A204.1 (cell line): ENCODE results near the gene LRCH2.
"Not testable (repeated sequence)": the region's sequence is repeated elsewhere in the genome, so short reads cannot be mapped to it uniquely, and the experiment has no call there.

Experiments used
- FAIRE-seq: peaks from 2 replicates; lab custom pipeline; 2012; peaks lifted over from hg19 to GRCh38; lab: Jason Lieb, UNC

The LRCH2 gene, protein sequence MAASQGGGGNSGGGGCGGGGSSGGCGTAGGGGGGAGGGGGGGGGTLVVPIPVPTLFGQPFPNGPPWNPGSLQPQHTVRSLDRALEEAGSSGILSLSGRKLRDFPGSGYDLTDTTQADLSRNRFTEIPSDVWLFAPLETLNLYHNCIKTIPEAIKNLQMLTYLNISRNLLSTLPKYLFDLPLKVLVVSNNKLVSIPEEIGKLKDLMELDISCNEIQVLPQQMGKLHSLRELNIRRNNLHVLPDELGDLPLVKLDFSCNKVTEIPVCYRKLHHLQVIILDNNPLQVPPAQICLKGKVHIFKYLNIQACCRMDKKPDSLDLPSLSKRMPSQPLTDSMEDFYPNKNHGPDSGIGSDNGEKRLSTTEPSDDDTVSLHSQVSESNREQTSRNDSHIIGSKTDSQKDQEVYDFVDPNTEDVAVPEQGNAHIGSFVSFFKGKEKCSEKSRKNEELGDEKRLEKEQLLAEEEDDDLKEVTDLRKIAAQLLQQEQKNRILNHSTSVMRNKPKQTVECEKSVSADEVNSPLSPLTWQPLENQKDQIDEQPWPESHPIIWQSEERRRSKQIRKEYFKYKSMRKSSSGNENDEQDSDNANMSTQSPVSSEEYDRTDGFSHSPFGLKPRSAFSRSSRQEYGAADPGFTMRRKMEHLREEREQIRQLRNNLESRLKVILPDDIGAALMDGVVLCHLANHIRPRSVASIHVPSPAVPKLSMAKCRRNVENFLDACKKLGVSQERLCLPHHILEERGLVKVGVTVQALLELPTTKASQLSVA

DNA sequence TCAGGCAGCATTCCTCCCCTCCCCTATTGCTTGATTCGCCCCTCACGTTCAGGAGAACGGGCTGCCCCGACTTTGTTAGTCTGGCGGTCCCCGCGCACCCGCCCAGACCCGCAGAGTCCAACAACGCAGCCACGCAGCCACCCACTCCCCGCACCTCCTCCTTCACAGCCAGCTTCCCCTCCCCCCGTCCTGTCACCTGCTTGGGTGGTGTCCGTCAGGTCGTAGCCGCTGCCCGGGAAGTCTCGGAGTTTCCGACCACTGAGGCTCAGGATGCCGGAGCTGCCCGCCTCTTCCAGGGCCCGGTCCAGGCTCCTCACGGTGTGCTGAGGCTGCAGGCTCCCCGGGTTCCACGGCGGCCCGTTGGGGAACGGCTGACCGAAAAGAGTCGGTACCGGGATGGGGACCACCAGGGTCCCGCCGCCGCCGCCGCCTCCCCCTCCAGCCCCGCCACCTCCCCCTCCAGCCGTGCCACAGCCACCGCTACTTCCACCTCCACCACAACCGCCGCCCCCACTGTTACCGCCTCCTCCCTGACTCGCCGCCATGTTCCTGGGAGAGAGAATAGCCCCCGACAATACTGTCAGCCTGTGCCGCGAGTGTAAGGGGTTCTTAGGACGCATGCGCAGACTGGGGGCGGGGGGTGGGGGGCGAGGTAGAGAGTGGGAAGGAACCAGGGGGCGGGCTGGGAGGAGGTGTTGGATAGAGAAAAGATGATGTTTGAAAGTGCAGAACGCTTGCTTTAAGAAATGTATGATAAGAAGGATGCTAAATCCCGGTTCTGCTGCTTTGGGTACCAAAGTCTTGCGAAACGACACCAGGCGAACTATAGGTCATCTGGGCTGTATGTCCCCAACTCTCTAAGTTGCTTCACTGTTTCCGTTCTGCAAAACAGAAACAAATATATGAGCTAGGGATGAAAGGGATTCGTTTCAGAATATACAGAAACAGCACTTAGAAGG lies at the start of gene LRCH2:
Gene LRCH2, minus strand, starts transcription at position 600 of the 959 bp plus-strand sequence. Its CDS starts 55 bp downstream, at position 545.
- FAIRE-seq = no peak

DNA sequence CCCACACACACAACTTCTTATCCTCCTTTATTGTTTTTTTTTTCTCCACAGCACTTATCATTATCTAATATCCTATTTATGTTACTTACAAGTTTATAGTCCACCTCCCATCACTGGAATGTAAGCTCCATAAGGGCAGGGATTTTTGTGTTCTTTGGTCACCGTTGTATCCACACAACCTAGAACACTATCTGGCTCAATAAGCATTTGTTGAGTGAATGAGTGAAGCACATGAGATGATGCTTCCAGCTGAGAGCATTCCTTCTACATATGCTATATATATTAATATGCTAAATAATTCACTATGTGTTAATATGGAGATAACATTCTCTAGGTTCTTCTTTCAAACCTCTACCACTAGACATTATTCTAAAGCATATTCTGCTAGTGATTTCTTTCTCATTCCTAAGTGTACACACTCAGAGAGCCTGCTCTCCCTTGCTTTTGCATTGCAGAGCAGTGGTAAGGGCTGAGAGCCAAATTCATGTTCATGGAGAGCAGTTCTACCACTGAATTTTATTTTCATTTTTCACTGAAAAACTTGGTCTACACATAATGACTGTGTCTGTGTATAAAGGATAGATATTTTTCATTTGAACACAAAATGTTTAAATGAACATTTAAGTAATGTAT lies 35.3 kb upstream of the LRCH2 start:
- FAIRE-seq = no peak

DNA sequence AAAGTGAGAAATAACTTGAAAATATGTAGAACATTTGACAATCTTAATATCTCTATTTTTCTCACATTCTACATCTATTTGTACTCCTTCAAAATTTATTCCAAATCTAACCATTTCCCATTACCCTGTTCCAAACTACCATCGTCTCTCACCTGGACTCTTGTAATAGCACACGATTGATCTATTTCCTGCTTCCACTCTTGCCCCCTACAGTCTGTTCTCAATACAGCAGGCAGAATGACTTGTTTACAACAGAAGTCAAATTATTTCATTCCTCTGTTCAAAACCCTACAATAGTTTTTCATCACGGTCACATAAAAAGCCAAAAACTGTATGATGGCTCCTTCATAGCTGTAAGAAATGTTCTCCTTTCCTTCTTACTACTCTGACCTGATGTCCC lies 34.5 kb upstream of the LRCH2 start:
- FAIRE-seq = no peak

DNA sequence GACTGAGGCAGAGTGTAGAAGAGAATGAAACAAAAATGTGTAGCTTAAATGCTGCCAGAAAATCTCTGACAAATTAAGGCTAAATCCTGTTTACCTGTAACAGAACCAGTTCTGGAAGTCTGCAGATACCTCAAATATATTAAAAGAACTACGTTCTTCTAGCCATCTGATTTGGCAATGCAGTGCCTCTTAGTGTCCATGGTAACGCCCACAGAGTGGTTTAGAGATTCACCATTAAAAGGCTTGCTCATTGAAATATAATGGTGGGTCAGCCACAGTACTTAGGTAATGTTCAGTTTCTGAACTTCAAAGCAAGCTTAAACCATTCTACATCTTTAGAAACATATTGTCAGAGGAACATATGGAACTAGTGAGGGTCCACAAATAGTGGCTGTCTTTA lies 32.4 kb upstream of the LRCH2 start:
- no peak for FAIRE-seq

DNA sequence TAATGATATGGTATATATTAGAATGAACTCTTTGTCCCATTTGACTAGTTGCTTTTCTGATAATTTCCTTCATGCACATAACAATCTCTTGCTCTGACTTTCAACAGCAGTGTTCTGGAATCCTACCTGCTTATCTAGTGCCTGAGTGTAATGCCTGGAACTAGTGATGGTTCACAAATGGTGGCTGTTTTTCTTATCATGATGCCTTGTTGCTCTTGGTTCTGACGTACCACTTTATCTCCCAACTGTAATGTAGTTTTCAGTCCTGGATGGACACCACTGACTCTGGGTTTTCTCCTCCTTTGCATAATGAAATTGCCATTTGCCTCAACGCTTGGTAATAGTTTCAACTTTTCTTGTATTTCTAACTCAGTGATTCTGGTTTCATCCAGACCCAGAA lies 30.1 kb upstream of the LRCH2 start:
- no peak for FAIRE-seq

DNA sequence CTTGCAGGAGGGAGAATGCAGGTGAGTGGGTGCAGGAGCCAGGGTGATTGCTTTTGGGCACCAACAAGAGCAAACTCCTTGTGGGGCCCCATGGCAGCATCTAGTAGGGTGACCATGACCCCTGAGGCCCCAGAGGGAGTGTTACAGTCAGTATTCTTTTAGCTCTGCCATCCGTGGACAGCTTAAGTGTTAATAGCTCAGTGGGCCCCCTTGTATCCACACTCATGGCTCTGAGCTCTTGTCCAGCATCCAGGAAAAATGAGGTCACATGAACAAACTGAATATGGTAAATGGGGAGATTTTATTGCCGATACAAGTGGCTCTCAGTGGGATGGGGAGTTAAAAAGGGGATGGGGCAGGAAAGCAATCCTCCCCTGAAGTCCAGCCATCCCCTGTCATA lies 27.3 kb upstream of the LRCH2 start:
- FAIRE-seq = no peak

DNA sequence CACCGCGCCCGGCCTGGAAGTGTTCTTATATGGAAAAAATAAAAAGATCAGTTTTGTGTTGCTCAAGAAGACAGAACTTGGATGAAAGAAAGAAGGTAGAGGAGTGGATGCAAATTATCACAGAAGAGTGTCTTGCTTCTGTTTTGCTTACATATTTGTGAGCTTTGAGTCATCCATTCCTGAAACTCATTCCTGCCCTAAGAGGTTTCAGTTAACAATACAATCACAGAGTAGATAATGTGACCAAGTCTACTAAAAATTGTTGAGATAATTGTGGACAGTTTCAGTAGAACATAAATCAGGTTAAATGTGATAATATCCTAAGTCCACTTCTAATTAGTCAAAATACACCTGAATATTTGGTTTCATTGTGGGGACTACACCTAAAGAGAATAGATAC lies 26.4 kb upstream of the LRCH2 start:
- FAIRE-seq = no peak

DNA sequence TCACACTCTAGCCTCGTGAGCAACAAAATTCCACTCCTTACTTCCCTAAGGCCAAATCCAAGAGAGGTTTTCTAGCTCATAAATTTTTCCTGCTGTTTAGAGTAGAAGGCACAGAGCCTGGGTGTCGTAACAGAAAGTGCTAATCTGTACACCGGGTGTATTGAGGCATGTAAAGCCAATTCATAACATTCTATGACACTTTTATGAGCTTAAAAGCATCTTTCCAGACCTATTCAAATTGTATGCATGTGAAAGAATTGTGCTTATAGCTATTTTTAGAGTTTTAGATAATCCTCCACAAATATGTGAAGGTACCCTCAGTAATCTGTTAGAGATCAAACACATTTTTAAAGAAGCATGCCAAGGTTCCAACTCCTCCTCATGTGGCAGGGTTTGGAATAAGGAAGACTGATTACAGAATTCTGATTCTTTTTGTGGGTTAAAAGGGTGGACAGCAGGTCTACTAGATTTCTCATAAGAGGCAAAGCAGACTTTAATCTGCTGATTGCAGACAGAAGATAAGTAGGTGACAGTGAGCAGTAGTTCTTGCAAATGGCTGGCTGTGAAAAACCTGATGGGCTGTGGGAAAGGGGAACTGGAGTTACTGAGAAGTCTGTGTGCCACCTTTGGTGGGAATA lies 25.5 kb upstream of the LRCH2 start:
- no peak for FAIRE-seq

DNA sequence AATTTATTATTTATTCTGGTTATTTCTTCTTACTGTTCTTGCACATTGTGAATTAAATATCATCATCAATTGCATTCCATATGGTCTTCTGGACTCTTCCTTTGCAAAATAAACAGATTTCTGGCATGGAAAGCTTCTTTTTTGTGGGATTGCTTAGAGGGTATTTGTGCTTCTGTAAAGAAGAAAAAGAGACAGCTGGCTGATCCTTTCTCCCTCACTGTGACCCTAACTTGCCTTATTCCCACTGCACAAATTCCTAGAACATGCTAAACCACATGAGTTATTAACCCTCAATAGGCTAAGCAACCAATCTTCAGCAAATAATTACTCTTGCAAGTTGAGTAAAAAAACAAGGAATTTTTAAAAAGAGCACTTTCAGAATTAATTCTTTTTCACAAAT lies 23.8 kb upstream of the LRCH2 start:
- no peak for FAIRE-seq

DNA sequence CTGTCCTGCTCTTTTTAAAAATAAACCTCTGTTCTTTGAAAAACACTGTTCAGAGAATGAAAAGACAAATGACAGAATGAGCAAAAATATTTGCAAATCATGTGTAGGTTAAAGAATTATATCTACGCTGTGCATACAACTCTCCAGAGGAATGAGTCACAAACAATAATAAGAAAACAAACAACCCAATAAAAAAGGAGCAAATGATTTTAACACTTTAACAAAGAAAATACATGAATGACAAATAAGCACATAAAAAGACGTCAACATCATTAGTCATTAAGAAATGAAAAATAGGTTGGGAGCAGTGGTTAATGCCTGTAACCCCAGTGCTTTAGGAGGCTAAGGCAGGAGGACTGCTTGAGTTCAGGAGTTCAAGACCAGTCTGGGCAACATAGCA lies 21.1 kb upstream of the LRCH2 start:
- no peak for FAIRE-seq

DNA sequence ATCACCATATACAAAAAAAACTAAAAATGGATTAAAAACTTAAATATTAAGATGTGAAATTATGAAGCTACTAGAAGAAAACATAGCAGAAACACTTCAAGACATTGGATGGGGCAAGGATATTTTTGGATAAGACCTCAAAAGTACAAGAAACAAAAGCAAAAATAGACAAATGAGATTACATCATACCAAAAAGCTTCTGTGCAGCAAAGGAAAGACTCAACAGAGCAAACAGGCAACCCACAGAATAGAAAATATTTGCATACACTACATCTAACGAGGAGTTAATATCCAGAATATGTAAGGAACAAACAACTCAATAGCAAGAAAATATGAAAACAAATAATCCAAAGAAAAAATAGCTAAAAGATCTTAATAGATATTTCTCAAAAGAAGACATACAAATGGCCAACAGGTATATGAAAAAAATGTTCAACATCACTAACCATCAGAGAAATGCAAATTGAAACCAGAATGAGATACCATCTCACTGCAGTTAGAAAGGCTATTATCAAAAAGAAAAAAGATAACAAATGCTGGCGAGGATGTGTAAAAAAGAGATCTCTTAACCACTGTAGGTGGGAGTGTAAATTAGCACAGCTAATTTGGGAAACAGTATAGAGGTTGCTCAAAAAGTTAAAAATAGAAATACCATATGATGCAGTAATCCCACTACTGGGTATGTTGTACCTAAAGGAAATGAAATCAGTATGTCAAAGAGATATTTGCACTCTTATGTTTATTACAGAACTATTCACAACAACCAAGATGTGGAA lies 17.8 kb upstream of the LRCH2 start:
- no peak for FAIRE-seq

DNA sequence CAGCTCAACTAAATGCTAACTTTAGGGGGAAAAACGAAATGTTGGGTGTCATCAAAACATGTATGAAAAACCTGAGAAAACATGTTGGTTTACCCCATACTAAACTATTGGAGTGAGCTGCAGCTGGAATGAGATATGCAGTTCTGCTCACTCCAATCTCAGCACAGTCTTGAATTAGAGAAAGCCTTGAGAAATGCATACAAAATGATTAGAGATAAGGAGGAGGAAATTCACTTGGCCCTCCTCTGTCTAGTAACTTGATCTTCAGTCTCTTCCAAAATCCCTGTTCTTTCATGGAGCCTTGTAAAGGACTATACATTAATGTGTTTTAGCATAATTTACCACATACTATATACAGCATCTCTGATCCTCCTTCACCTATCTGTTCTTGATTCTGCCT lies 3.2 kb upstream of the LRCH2 start:
- no peak for FAIRE-seq

DNA sequence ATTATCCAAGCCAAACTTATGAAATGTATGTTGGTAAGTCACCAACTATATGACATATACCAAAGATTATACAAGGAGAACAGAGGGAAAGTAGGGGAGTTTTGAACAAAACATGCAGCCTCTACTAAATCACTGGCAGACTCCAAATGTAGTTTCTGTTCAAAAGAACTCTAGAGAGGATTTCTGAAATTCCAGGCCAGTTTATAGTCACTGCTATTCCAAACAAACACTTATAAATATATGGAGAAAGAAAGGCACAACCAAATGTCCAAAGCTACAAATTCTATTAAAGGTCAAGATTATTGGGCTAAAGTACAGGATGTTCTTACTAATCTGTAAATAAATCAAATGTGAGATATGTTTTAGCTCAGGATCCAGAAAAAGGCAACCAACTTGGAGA lies 2.7 kb upstream of the LRCH2 start:
- FAIRE-seq = no peak

DNA sequence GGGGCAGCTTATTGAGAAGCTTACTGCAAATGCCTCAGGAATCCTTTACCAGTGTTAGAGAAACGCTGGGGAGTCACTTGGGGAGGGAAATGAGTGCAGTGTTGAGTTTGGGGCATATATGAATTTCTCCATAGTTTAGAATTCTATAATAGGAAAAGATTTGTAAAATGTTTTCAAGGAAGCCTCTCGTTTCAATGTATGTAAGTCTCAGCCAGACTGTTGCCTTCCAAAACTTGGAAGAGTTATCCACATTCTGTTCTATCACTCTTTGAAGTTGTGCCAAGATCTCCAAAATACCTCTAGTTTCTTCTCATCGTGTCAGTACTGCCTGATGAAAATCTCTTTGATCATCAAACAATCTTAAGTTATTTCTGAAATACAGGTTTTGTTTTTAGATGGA lies 565 bp upstream of the LRCH2 start:
- no peak for FAIRE-seq

DNA sequence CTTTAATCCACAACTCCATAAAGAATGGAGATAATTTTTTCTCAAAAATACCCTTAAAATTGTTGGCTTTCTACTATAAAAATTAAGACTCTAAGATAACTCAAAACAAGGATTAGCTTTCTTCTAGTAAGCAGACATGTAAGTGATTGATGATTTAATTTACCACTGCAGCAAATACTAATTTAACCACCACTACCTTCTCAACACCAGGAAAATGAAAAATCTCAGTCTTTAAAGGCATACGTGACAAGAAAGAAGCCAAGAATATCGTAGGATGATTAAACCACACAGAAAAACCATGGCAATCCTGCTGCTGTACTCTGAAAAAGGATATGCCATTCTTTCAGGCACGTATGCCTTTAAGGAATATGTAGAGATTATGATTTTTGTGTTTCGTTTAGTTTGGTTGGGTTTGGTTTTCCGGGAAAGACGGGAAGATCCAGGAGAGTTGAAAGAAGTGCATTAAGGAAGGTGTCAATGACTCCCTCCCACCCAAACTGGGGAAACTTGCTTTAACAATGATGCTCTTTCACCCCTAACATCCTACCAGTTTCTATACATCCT lies 881 bp downstream of the LRCH2 start:
- FAIRE-seq = no peak

DNA sequence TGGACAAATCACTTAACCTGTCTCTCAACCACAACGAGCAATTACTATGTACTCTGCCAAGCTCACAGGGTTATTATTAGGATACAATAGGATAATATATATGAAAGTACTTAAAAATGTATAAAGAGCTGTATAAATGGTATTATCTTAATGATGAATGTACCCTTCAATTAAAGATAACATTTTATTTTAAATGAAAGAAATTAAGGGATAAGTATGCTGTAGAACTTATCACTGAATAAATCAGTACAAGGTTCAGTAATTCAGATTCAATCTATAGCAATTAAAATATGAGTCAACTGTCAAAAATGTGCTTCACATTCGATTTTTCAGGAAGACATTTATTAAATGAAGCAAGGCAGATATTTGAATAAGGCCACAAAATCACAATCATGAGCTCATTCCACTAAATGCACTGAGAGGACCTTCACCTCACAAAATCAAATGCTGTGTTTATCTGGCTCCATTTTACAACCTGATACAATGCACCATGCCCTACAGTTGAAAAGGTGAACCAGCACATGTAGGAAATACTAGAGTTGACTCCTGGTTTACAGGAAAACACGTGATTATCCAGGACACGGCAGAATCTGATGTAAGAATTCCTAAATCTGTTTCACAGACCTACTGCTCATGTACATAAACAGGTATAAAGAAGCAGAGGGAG lies 4.4 kb downstream of the LRCH2 start:
- FAIRE-seq = no peak

DNA sequence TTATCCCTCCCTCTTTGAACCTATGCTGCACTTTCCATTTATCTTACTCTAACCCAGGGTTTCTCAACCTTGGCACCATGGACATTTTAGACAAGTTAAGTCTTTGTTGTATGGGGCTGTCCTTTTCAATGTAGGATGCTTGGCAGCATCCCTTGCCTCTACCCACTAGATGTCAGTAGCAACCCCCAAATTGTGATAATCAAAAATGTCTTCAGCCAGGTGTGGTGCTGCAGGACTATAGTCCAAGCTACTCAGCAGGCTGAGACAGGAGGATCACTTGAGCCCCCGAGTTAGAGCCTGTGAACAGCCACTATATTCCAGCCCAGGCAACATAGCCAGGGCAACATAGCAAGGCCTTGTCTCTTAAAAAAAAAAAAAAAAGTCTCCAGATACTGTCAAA lies 7.0 kb downstream of the LRCH2 start:
- FAIRE-seq = no peak

DNA sequence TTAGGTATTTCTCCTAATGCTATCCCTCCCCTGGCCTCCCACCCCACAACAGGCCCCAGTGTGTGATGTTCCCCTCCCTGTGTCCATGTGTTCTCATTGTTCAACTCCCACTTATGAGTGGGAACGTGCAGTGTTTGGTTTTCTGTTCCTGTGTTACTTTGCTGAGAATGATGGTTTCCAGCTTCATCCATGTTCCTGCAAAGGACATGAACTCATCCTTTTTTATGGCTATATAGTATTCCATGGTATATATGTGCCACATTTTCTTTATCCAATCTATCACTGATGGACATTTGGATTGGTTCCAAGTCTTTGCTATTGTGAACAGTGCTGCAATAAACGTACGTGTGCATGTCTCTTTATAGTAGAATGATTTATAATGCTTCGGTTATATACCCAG lies 16.6 kb downstream of the LRCH2 start:
- not testable (repeated sequence) for FAIRE-seq

DNA sequence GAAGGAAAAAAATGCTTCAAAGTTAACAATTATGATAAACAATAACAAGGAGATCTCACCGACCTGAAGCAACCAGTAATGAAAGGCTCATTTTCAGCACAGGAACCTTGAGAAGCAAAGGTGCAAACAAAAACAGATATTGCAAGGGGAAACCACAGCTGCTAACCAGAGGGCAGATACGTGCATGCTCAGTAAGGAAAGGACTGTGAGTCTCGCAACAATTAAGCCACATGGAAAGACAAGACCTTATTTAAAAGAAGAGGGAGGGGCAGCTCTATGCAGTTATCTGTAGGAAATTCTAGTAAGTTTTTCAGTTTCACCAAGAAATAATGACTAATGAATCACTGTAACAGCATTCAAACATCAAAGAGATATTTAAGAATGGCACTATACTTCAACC lies 19.3 kb downstream of the LRCH2 start:
- no peak for FAIRE-seq

DNA sequence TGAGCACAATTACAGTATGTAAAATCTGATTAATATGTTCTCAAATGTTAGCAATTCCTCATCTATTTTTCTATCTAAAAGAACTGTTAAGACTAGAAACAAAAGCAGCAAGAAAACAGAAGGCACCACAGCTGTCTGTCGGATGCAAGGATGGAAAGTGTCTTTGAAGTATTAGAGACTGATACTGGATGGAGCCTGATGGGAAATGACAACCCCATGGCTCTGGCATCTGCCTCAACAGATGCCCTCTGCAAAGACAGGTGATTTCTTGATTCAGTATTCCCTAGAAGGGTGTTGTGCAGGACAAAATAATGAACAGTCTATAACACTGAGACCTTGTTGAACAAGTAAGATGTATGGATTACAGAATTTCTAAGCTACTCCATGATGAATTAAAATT lies 19.7 kb downstream of the LRCH2 start:
- no peak for FAIRE-seq
